ENCODE results near the gene RAB1A.

GRCh38 chr2:65142515-65142914 is 12.6 kb upstream of the RAB1A start:
- no peak for TF ChIP-seq CTCF (IDR thresholded peaks at IDR 0.05)
- TF ChIP-seq POLR2A (IDR thresholded peaks at IDR 0.05): no peak

Measured in gastroesophageal sphincter (tissue), 3 donors.